Neural cell (in vitro differentiated cells): ENCODE results near the gene SLC25A21. TPM values are rescaled to one million over a fixed set of nuclear protein-coding genes. Genes with fewer than 3 reads are reported as not detected.

Experiments used
- H2AFZ ChIP-seq: fragments of 200-600, 300-800 bp; sonication (generic), shearing (Covaris generic); 2 replicates; pipeline ENCODE4 v1.6.0; 2014; ENCODE audit warnings: low read depth, mild to moderate bottlenecking, antibody characterized with exemption, low read length, moderate library complexity
- H3F3A ChIP-seq: fragments of 200-600 bp; shearing (Covaris generic); 2 replicates; pipeline ENCODE4 v1.6.1; 2016; ENCODE audit warnings: mild to moderate bottlenecking, moderate library complexity, mixed read lengths, antibody characterized with exemption, low read length; ENCODE audit not compliant: insufficient read depth, poor library complexity, severe bottlenecking
- H3K27ac ChIP-seq: fragments of 200-600, 300-800 bp; sonication (generic), shearing (Covaris generic); 2 replicates; pipeline ENCODE4 v1.5.1; 2014; ENCODE audit warnings: mild to moderate bottlenecking, low read length, moderate library complexity
- H3K27me3 ChIP-seq: fragments of 300-800, 200-600 bp; sonication (generic), shearing (Covaris generic); 2 replicates; pipeline ENCODE4 v1.6.0; 2014; ENCODE audit warnings: mild to moderate bottlenecking, low read depth, low read length, moderate library complexity; ENCODE audit not compliant: insufficient read depth
- H3K36me3 ChIP-seq: fragments of 300-800, 200-600 bp; sonication (generic), shearing (Covaris generic); 2 replicates; pipeline ENCODE4 v1.5.1; 2014; ENCODE audit warnings: mild to moderate bottlenecking, antibody characterized with exemption, low read length, moderate library complexity; ENCODE audit not compliant: insufficient read depth
- H3K4me2 ChIP-seq: fragments of 300-800, 200-600 bp; sonication (generic), shearing (Covaris generic); 2 replicates; pipeline ENCODE4 v1.6.0; 2014; ENCODE audit warnings: mild to moderate bottlenecking, low read length
- H3K4me3 ChIP-seq: fragments of 300-800, 200-600 bp; sonication (generic), shearing (Covaris generic); 2 replicates; pipeline ENCODE4 v1.5.1; 2014; ENCODE audit warnings: mild to moderate bottlenecking, low read length, moderate library complexity
- H3K79me2 ChIP-seq: fragments of 200-600 bp; shearing (Covaris generic); replicated peaks from 2 replicates; pipeline ENCODE4 v1.6.0; 2014; ENCODE audit warnings: mild to moderate bottlenecking, low read length, moderate library complexity; ENCODE audit not compliant: insufficient read depth
- H3K9ac ChIP-seq: fragments of 300-800, 200-600 bp; sonication (generic), shearing (Covaris generic); 2 replicates; pipeline ENCODE4 v1.6.1; 2016; ENCODE audit warnings: mild to moderate bottlenecking, low read length, mixed read lengths
- H3K9me2 ChIP-seq: fragments of 200-600 bp; shearing (Covaris generic); 2 replicates; pipeline ENCODE4 v1.6.1; 2016; ENCODE audit warnings: mild to moderate bottlenecking, low read length, mixed read lengths; ENCODE audit not compliant: insufficient read depth
- H3K9me3 ChIP-seq: fragments of 200-600, 300-800 bp; sonication (generic), shearing (Covaris generic); 2 replicates; pipeline ENCODE4 v1.6.1; 2016; ENCODE audit warnings: mild to moderate bottlenecking, mixed run types, low read length, moderate library complexity, mixed read lengths
- H4K20me1 ChIP-seq: fragments of 200-600 bp; shearing (Covaris generic); 2 replicates; pipeline ENCODE4 v1.6.1; 2016; ENCODE audit warnings: mild to moderate bottlenecking, mixed run types; ENCODE audit not compliant: insufficient read depth
- EP300 ChIP-seq: fragments of 450-650 bp; conservative IDR thresholded peaks from 2 replicates; pipeline ENCODE4 v1.6.1; 2014; ENCODE audit warnings: antibody characterized with exemption, mild to moderate bottlenecking, moderate library complexity; ENCODE audit not compliant: poor library complexity, severe bottlenecking
- EZH2 ChIP-seq: fragments of 200-600, 300-800 bp; shearing (Covaris generic), sonication (generic); IDR thresholded peaks from 2 replicates; pipeline ENCODE4 v1.6.1; 2014; ENCODE audit warnings: antibody characterized with exemption, low read length, borderline replicate concordance, mild to moderate bottlenecking; ENCODE audit not compliant: insufficient read depth, poor library complexity, severe bottlenecking
- MXI1 ChIP-seq: fragments of 450-650 bp; conservative IDR thresholded peaks from 2 replicates; pipeline ENCODE4 v1.6.1; 2014; ENCODE audit warnings: antibody characterized with exemption, mild to moderate bottlenecking; ENCODE audit not compliant: poor library complexity, severe bottlenecking
- POLR2AphosphoS5 ChIP-seq: IDR thresholded peaks from 2 replicates; pipeline ENCODE4 v1.6.1; 2012
- RAD21 ChIP-seq: fragments of 450-650 bp; conservative IDR thresholded peaks from 2 replicates; pipeline ENCODE4 v1.6.1; 2014; ENCODE audit warnings: antibody characterized with exemption, mild to moderate bottlenecking, moderate library complexity
- REST ChIP-seq: IDR thresholded peaks from 2 replicates; pipeline ENCODE4 v1.6.1; 2012; ENCODE audit warnings: borderline replicate concordance
- SMC3 ChIP-seq: fragments of 450-650 bp; conservative IDR thresholded peaks from 2 replicates; pipeline ENCODE4 v1.6.1; 2014; ENCODE audit warnings: antibody characterized with exemption, mild to moderate bottlenecking, moderate library complexity; ENCODE audit not compliant: poor library complexity
- TAF1 ChIP-seq: IDR thresholded peaks from 2 replicates; pipeline ENCODE4 v1.6.1; 2012; ENCODE audit warnings: low read depth
- polyA plus RNA-seq: library from polyadenylated mRNA; depleted of rRNA; stranded (reverse); fragments of >200 nt; gene quantifications from 2 replicates; pipeline ENCODE4 v1.2.3, GENCODE V29; 2014
- TF ChIP-seq, protein P1 (sequence below): fragments of 450-650 bp; IDR thresholded peaks from 2 replicates; pipeline ENCODE4 v1.5.1; 2014; ENCODE audit warnings: antibody characterized with exemption, mild to moderate bottlenecking, moderate library complexity; ENCODE audit not compliant: poor library complexity, severe bottlenecking

SLC25A21 gene
- polyA plus RNA-seq, 1 donor from 2014 or later, result 0.35 TPM

DNA sequence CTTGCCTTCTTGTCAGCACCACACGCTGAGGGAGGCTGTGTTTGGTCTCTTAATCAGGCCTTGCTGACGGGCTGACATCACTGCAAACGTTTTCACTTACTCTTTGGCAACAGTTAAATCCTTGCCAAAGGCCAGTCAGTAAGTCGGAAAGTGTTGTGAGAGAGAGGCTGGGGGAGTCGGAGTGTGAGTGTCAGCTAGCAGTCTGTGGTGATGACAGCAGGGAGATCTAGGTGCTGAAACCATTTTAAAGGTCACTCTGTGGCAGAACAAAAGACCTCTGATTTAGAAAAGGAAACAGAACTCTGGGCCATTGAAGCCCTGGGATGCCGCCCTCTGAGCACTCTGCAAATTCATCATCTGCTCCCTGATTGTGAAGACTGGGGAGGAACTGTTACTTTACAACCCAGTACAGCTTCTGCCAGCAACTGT, 367.3 kb downstream of the SLC25A21 start:
- H3K4me3 ChIP-seq, result no peak overlapping the region
- TF ChIP-seq RAD21, result no peak
- no peak for TF ChIP-seq EZH2
- TF ChIP-seq EP300, result no peak
- TF ChIP-seq TAF1, result no peak
- TF ChIP-seq REST, result no peak
- TF ChIP-seq, protein P1, sequence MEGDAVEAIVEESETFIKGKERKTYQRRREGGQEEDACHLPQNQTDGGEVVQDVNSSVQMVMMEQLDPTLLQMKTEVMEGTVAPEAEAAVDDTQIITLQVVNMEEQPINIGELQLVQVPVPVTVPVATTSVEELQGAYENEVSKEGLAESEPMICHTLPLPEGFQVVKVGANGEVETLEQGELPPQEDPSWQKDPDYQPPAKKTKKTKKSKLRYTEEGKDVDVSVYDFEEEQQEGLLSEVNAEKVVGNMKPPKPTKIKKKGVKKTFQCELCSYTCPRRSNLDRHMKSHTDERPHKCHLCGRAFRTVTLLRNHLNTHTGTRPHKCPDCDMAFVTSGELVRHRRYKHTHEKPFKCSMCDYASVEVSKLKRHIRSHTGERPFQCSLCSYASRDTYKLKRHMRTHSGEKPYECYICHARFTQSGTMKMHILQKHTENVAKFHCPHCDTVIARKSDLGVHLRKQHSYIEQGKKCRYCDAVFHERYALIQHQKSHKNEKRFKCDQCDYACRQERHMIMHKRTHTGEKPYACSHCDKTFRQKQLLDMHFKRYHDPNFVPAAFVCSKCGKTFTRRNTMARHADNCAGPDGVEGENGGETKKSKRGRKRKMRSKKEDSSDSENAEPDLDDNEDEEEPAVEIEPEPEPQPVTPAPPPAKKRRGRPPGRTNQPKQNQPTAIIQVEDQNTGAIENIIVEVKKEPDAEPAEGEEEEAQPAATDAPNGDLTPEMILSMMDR, result no peak
- no peak for TF ChIP-seq SMC3
- no peak for TF ChIP-seq MXI1
- no peak for TF ChIP-seq POLR2AphosphoS5
- H3K9me3 ChIP-seq, result no peaks in the 10 kb centered on the region
- H3K9ac ChIP-seq, result no peak overlapping the region
- no peak overlapping the region for H2AFZ ChIP-seq
- H3K27ac ChIP-seq, result no peak overlapping the region
- H4K20me1 ChIP-seq, result no peaks in the 10 kb centered on the region
- no peaks in the 10 kb centered on the region for H3K36me3 ChIP-seq
- no peaks in the 10 kb centered on the region for H3K79me2 ChIP-seq
- no peaks in the 10 kb centered on the region for H3K9me2 ChIP-seq
- H3K27me3 ChIP-seq, result no peaks in the 10 kb centered on the region
- H3F3A ChIP-seq, result no peaks in the 10 kb centered on the region
- no peak overlapping the region for H3K4me2 ChIP-seq

GRCh38 chr14:36797634-36798033, 374.8 kb downstream of the SLC25A21 start:
- no peak for TF ChIP-seq EP300
- no peak for TF ChIP-seq POLR2AphosphoS5
- TF ChIP-seq MXI1, result no peak
- no peak for TF ChIP-seq TAF1
- TF ChIP-seq RAD21, result no peak
- no peak for TF ChIP-seq EZH2
- TF ChIP-seq, protein P1, result no peak
- no peak for TF ChIP-seq SMC3
- TF ChIP-seq REST, result no peak
- no peak overlapping the region for H2AFZ ChIP-seq
- H3K4me2 ChIP-seq, result no peak overlapping the region
- H3K27me3 ChIP-seq, result no peaks in the 10 kb centered on the region
- H4K20me1 ChIP-seq, result no peaks in the 10 kb centered on the region
- H3K36me3 ChIP-seq, result no peaks in the 10 kb centered on the region
- H3F3A ChIP-seq, result no peaks in the 10 kb centered on the region
- no peaks in the 10 kb centered on the region for H3K79me2 ChIP-seq
- H3K4me3 ChIP-seq, result no peak overlapping the region
- H3K27ac ChIP-seq, result no peak overlapping the region
- H3K9me3 ChIP-seq, result no peaks in the 10 kb centered on the region
- no peak overlapping the region for H3K9ac ChIP-seq
- H3K9me2 ChIP-seq, result no peaks in the 10 kb centered on the region
